Measurements from ENCODE around the gene FPGS. TPM values are rescaled to one million over a fixed set of nuclear protein-coding genes. Genes with fewer than 3 reads are reported as not detected.

FPGS gene
- total and polyA plus RNA-seq, 2 of the 4 experiments (the other 2 are of a cell fraction): 43.9 to 75.7 TPM

GRCh38 chr9:127810378-127811187 is 7.9 kb downstream of the FPGS start:
- H3K56ac ChIP-seq (ENCODE audit: extremely low read depth, insufficient read depth, low read length): no peak overlapping the region
- no peak overlapping the region for H2AFZ ChIP-seq (replicated peaks; ENCODE audit: low read length, poor library complexity)
- H4K91ac ChIP-seq (ENCODE audit: insufficient read depth, low read depth, low read length): no peak overlapping the region
- H3K27ac ChIP-seq (ENCODE audit: insufficient read depth, low read length): no peak overlapping the region
- dilution Hi-C loops (cut with HindIII; ENCODE audit: low sequenced_read_pairs, unreplicated experiment): no loop called here
- H2BK120ac ChIP-seq (ENCODE audit: low read depth, low read length): no peak overlapping the region
- no peak overlapping the region for H2AK5ac ChIP-seq (ENCODE audit: low read depth, low read length)
- H4K20me1 ChIP-seq (ENCODE audit: insufficient read depth, low read length): peaks cover 14% of the 10 kb centered on the region
- no peak for ATAC-seq (ENCODE audit: low read depth)
- in situ Hi-C loops (cut with MboI; ENCODE audit: low sequenced_read_pairs): no loop called here
- no peak overlapping the region for H3K9ac ChIP-seq (ENCODE audit: low read depth, low read length)
- no peak overlapping the region for H3K18ac ChIP-seq (ENCODE audit: low read depth, low read length)
- no peak overlapping the region for H3K14ac ChIP-seq (replicated peaks; ENCODE audit: low read depth, low read length)
- H3K4me2 ChIP-seq (ENCODE audit: low read depth, low read length): no peak overlapping the region
- ChIA-PET POLR2A (ENCODE audit: unreplicated experiment) (no interaction called here), CTCF (no interaction called here)
- no peaks in the 10 kb centered on the region for H3K27me3 ChIP-seq (ENCODE audit: control insufficient read depth, insufficient read depth, low read length)
- no peak overlapping the region for H4K5ac ChIP-seq (ENCODE audit: low read depth, low read length)
- no peaks in the 10 kb centered on the region for H3K9me3 ChIP-seq (ENCODE audit: control insufficient read depth, insufficient read depth, low read length)
- H3K9me1 ChIP-seq (ENCODE audit: insufficient read depth, low read length): no peaks in the 10 kb centered on the region
- WGBS, 2 experiments (ENCODE audit: extremely low coverage in 2 of 2, insufficient read length in 1 of 2): 89% methylated on average over 5 of the region's 10 CpGs; no CpG with 5 or more reads in 1 of the 2 experiments
- peaks cover 72% of the 10 kb centered on the region for H3K36me3 ChIP-seq (ENCODE audit: control insufficient read depth, insufficient read depth, low read length)
- no peak for TF ChIP-seq MAZ (IDR thresholded peaks at IDR 0.05; ENCODE audit: borderline replicate concordance, low read depth, low read length)
- TF ChIP-seq MAFK (IDR thresholded peaks at IDR 0.05; ENCODE audit: low read depth, low read length): no peak
- no peak for TF ChIP-seq CHD1 (IDR thresholded peaks at IDR 0.05; ENCODE audit: low read depth, low read length)
- TF ChIP-seq, protein P1, sequence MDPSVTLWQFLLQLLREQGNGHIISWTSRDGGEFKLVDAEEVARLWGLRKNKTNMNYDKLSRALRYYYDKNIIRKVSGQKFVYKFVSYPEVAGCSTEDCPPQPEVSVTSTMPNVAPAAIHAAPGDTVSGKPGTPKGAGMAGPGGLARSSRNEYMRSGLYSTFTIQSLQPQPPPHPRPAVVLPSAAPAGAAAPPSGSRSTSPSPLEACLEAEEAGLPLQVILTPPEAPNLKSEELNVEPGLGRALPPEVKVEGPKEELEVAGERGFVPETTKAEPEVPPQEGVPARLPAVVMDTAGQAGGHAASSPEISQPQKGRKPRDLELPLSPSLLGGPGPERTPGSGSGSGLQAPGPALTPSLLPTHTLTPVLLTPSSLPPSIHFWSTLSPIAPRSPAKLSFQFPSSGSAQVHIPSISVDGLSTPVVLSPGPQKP (IDR thresholded peaks at IDR 0.05; ENCODE audit: borderline replicate concordance, low read depth, low read length): no peak
- no peak for TF ChIP-seq CTCF (conservative IDR thresholded peaks at IDR 0.05; ENCODE audit: low read depth, low read length)
- no peak for TF ChIP-seq BHLHE40 (IDR thresholded peaks at IDR 0.05; ENCODE audit: low read depth, low read length)
- TF ChIP-seq FOS (IDR thresholded peaks at IDR 0.05; ENCODE audit: low read depth, low read length): no peak
- TF ChIP-seq RFX5 (IDR thresholded peaks at IDR 0.05; ENCODE audit: low read depth, low read length): no peak
- no peak for TF ChIP-seq RAD21 (IDR thresholded peaks at IDR 0.05; ENCODE audit: low read length)
- no peak for TF ChIP-seq CEBPB (IDR thresholded peaks at IDR 0.05; ENCODE audit: low read depth, low read length)
- TF ChIP-seq SMC3 (IDR thresholded peaks at IDR 0.05; ENCODE audit: low read depth, low read length): no peak
- no peak for TF ChIP-seq POLR2A (IDR thresholded peaks at IDR 0.05; ENCODE audit: low read depth, low read length)
- no peak for TF ChIP-seq RCOR1 (IDR thresholded peaks at IDR 0.05; ENCODE audit: insufficient replicate concordance, low read length)
- no peak for TF ChIP-seq MXI1 (IDR thresholded peaks at IDR 0.05; ENCODE audit: borderline replicate concordance, low read depth, low read length)
- no peak for TF ChIP-seq NFE2L2 (IDR thresholded peaks at IDR 0.05; ENCODE audit: low read depth, low read length)
- TF ChIP-seq USF2 (IDR thresholded peaks at IDR 0.05; ENCODE audit: low read depth, low read length): no peak
- no peak overlapping the region for H2AK9ac ChIP-seq (replicated peaks; ENCODE audit: low read depth, low read length, poor library complexity)
- no peak overlapping the region for H3K4ac ChIP-seq (ENCODE audit: low read depth, low read length)
- no peak overlapping the region for H3K4me3 ChIP-seq (ENCODE audit: insufficient read depth, low read depth, low read length)
- no peak overlapping the region for H3K23ac ChIP-seq (ENCODE audit: low read depth, low read length)
- H2BK20ac ChIP-seq (ENCODE audit: low read depth, low read length): no peak overlapping the region
- BruUV-seq (replicated peaks): no TSS peak
- no peak overlapping the region for H2BK5ac ChIP-seq (ENCODE audit: low read depth, low read length, poor library complexity, severe bottlenecking)
- DNase-seq: no peak
- no peak overlapping the region for H4K8ac ChIP-seq (ENCODE audit: low read depth in 2 of 2, low read length in 2 of 2)
- no peaks in the 10 kb centered on the region for H3K4me1 ChIP-seq (ENCODE audit: control insufficient read depth, insufficient read depth, low read length)
- H3K79me1 ChIP-seq (ENCODE audit: low read depth in 1 of 2, low read length in 2 of 2): peaks cover 23 to 42% of the 10 kb centered on the region in 2 experiments
- H2BK15ac ChIP-seq (ENCODE audit: low read depth, low read length): no peak overlapping the region
- intact Hi-C loops (cut with micrococcal nuclease): no loop called here
